ENCODE results near the gene ST8SIA5.

The ST8SIA5 gene

DNA sequence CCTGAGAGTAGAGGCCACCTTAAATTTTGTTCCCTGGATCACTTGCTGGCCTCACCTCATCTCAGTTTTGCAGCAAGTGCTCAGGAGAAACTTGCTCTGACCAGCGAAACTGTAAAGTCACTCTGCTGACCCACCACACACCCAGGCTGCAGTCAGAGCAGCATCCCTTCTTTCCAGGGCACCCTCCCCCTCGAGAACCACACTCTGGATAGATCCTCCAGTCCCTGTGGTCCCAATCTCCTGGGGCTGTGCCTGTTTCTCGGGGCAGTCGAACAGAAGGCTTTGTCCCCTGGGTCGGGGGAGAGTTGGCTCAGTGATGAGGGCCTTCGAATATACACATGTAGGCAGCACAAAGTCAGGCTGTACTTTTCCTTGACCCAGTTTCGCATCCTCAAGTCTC is 18.4 kb downstream of the ST8SIA5 start:
- DNase-seq, result no peak

- no peak for DNase-seq
Measured at GRCh38 chr18:46736736-46737135, 20.1 kb downstream of the ST8SIA5 start.

DNA sequence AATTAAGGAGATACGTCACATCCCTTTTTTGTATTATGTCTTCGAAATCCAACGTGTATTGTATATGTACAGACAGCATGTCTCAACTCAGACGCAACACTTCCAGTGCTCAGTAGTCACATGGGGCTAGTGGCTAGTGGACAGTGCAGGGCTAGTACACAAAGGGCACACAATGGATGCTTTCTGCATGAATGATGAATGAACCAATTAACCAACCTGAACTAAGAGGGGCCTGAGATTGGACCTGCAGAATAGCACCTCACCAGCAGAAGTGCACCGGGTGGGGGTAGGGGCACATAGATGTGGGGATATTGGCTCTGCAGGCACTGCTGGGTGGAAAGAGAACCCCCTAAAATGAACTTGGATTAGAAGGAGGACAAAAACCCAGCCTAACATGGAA is 20.7 kb downstream of the ST8SIA5 start:
- no peak for DNase-seq

GRCh38 chr18:46734981-46735380 is 21.9 kb downstream of the ST8SIA5 start:
- DNase-seq, result no peak

DNA sequence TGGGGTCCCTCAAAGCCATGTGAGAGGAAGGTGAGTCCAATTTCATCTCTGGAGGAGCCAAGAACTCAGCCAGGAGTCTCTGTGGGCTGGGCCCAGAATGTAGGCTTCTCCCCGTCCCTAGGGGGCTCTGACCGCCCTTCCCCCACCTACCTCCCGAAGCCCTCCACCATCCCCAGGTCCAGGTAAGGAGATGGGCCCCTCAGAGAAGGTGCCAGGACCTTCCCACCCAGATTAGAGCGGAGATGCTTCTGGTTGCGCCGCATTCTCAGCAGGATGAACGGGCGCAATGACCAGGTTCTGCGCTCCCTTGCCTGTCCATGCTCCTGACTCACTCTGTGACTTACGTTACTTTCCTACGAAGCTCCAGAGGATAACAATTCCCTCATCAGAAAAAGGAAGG is 23.0 kb downstream of the ST8SIA5 start:
- DNase-seq, result no peak

- DNase-seq, result no peak
Measured at GRCh38 chr18:46732801-46733200, 24.1 kb downstream of the ST8SIA5 start.

- DNase-seq, result no peak
Measured at GRCh38 chr18:46732201-46732600, 24.7 kb downstream of the ST8SIA5 start.

DNA sequence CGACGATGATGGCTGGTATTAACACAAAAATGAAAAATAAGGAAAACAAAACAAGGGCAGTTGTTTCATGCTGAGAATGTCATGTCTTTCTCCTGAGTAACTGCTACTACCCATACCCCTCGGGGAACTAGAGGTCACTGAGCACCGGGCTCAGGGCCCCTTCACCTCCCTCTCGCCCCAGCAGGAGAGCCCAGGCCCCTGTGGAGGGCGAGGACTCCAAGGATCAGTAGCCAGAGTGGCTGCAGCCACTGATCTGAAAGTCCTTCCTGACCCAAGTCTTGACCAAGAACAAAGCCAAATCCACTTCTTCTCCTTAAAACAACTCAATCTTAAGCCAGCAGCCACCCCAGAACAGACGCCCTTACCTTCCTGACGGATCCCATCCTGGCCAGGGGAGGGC is 25.5 kb downstream of the ST8SIA5 start:
- no peak for DNase-seq

DNA sequence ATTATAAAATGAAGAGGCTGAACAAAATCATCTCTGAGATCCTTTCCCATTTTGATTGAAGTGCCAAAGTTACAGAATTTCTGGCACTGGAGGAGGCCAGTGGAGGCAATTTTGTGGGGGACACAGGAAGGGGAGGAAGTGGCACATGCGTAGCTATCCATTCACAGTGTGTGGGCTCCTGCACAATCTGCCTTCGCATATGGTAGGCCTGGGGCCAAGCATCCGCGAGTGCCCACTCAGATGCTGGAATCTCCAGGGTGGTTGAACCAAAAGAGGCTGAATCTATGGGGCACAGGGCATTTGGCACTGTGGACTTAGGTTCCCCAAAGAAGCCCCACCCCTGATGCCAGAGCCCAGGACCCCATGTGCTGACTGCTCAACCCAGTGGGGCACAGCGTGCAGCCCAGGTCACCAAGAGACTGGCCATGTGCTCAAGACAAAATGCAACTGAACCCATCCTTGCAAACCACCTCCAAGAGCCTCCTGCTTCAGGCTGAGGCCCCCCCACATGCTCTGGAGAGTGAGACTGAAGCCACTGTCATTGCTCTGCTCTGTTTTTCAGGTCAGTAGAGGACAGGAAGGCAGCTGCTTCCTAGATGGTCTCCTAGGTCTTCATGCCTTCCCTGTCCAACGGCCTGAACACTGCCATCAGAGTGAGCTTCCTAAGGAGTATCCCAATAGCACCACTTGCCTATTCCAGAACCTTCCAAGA is 28.5 kb downstream of the ST8SIA5 start:
- peak; percentile 41 to 83 for DNase-seq

DNA sequence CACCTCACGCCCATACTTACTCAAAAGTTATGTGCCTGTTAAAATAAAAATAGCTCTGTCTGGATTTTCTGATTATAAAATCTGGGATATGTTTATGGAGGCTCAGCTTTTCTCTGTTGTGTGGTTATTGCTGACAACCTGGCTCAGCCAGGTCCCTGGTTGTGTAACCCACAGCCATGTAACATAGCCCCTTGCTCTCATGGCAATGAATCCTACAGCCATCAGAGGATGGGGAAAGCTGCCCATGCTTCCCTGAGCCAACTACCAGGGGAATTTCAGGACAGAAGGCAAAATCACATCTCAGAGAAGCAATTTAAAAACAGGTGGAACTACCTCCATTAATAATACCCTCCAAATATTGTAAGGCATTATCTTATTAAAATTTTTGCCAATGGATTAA is 29.7 kb downstream of the ST8SIA5 start:
- no peak for DNase-seq

DNA sequence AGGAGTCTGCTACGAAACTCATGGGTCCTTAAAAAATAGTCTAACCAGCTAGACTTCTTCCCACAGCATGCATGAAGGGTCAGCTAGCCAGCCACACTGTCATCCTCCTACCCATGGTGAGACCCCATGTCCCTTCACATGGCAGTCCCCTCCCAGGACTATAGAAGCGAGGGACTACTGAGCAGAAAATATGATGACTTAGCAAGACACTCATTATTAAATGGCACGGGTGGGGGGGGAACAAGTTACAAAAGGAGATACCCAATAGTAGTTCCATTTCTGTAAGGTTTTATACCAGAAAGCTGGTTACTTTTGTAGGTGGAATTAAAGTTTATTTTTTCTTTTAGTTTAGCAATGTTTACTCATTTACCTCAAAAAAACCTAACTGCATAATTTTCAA is 31.5 kb downstream of the ST8SIA5 start:
- DNase-seq, result no peak

DNA sequence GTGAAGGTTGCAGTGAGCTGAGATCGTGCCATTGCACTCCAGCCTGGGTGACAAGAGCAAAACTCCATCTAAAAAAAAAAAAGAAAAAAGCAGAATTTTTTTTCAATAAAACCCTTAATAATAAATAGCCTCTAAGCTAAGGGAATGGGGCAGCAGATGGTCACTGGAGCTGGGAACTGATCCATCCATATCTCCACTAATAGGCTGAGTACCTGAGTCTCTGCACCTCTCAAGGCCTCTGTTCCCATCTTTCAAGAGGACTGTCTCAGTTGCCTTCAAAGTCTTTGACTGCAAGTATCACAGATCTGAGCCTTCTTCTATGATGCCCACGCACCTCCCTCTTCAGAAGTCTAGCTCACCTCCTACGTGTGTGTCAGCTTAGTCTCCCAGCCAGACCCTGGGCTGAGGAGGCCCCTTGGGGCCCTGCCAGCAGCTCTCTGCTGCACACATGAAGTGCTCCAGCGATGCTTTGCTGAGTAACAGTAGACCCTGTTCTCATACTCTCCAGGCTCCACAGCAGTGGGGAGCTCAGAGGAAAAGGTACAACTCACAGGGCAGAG is 32.9 kb downstream of the ST8SIA5 start:
- peak in 1 of 2 experiments; percentile 40 for DNase-seq

DNA sequence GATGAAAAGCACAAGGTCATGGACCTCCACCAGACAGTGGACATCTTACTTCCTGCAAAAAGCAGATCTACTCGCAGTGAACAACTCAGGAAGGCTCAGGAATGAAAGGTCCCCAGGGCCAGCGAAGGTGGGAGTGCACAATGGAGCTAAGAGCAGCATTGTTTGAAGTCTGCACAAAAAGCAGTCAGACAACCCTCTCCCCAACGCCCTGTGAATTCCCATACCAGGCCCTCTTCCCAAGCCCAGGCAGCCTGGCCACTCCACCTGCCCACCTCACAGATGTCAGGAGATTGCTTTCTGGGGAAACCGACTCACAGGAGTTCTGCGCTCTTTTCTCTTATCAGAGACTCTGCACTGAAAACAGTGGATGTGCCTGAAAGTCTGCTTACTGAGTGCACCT is 34.8 kb downstream of the ST8SIA5 start:
- DNase-seq, result no peak

GRCh38 chr18:46721331-46721730 is 35.5 kb downstream of the ST8SIA5 start:
- DNase-seq, result peak in 1 of 2 experiments; percentile 44

GRCh38 chr18:46720521-46720920 is 36.3 kb downstream of the ST8SIA5 start:
- no peak for DNase-seq

DNA sequence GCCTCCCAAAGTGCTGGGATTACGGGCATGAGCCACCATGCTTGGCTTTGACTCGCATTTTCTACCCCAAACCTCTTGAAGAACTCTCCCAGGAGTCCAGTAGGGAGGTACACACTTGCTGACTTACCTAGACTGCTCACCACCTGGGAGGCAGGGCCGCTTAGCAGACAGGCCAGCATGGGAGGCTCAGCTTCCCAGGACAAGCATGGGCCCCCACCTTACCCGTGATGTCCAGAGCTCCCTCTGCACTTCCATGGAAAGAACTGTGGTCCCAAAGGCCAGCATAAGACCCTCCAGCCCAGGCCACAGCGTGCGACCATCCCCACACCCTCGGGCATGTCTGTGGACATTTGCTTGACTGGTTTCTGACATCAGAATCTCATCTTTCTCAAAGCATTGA is 36.8 kb downstream of the ST8SIA5 start:
- no peak for DNase-seq

DNA sequence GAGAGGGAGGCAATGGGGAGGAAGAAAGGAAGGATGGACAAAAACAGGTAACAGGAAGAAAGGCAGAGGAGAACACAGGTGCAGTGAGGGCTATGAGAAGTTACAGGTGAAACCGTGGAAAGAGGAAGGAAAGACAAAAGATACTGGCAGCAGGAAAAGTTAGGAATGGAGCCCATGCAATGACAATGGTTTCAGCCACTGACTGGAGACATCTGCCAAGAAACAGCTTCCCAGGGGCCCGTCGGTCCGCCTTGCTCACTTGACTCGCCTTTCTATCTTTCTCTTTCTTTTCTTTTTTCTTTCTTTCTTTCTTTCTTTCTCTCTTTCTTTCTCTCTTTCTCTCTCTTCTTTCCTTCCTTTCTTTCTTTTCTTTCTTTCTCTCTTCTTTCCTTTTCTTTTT is 37.5 kb downstream of the ST8SIA5 start:
- DNase-seq, result no peak

- no peak for DNase-seq
Measured at GRCh38 chr18:46718501-46719341, 38.1 kb downstream of the ST8SIA5 start.

DNA sequence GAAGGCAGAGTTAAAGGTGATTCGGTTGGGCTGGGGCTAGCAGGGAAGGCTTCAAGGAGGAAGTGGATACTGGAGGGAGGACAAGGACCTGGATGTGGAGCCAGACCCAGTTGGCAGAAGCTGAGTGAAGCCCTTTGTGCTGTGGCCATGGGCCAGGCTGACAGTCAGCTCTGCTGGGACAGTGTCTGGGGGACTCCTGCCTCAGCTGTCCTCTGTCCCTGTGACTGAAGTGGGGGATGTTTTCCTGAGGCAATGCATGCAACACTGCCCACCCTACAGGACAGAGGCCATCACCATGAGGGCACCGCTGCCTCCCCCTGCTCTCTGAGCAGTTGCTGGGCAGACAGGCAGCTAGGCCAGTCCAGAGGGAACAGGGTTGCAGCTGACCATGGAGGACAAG is 40.0 kb downstream of the ST8SIA5 start:
- DNase-seq, result no peak

- DNase-seq, result no peak
Measured at GRCh38 chr18:46716336-46716735, 40.5 kb downstream of the ST8SIA5 start.

DNA sequence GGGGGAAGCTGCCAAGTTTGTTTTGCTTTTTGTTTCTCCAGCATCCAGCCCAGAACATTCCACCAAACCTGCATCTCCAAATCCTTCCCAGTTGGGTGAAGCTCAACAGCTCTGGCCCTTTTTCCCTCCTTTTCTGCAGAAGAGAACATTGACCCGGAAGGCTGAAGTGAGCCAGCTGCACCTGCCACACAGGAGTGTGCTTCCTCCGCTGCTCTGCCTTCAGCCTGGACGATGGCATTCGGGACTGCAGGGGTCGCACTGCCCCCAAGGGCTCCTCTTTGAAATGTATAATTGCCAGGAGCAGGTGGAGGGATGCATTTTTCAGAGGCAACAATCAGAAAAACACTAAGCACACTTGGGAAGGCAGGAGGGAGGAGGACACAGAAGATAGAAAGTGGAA is 41.8 kb downstream of the ST8SIA5 start:
- no peak for DNase-seq

- DNase-seq, result no peak
Measured at GRCh38 chr18:46712406-46712805, 44.4 kb downstream of the ST8SIA5 start.

DNA sequence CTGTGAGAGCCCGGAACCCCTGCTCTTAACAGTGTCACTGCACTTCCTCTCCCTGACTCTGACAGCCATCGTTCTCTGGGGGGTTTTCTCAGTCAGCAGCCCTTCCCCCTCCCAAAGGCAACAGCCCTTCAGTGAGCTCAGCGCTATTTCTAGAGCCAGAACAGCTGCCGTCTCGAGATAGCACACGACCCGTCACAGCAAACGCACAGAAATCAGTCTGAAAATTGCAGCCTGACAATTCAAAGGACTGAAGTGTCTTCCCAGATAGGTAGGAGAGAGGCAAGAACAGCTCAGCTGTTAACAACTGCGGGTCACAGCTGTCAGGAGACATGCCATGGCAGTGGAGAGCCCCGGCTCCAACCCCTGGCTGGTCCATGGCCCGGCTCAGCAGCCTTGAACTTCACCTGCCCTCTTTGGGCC is 45.4 kb downstream of the ST8SIA5 start:
- DNase-seq, result no peak

DNA sequence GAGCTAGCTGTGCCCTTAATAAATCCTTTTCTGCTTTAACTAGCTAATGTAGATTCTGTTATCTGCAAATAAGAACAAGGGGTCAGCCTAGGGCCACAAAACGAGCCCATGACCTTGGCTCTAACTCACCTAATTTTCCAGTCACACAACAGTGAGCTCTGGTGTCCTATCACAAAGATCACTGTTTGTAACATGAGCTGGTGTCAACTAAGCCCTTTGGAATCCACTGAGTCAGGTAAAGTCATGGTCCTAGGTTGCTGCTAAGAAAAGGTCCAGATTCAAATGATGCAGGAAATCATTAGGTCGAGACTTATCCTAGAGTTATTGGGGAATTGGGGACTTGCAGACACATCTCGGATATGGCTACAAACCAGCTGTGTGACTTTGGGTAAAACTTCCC is 49.9 kb downstream of the ST8SIA5 start:
- DNase-seq, result no peak

All from cerebellar nuclear complex (tissue), 1 donor.